Measurements from ENCODE around the gene SELENOI.
"Not testable (repeated sequence)": the region's sequence is repeated elsewhere in the genome, so short reads cannot be mapped to it uniquely, and the experiment has no call there.

SELENOI gene

GRCh38 chr2:26359886-26360473, 14.0 kb downstream of the SELENOI start:
- DNase-seq (ENCODE audit: low spot score) = no peak

DNA sequence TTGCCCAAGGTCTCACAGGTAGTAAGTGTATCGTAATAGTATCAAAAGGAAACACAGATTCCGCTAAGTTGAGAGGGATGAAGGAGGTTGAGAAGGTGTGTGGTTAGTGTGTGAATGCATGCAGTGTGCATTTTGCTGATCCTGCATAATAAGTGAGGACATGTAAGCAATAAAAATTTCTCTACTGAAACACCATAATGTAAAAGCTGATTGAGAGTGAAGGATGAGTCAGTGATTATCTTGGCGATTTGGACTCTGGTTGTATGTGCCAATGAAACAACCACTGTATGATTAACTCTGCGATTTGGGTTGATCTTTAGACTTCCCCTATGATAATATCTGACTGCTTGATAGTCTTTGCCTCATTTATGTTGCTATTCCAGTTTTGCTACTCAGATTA, 17.4 kb downstream of the SELENOI start:
- DNase-seq (ENCODE audit: low spot score) = no peak

- no peak for DNase-seq (ENCODE audit: low spot score)
Observed at GRCh38 chr2:26363958-26364357, 18.0 kb downstream of the SELENOI start.

GRCh38 chr2:26364669-26365068, 18.7 kb downstream of the SELENOI start:
- DNase-seq (ENCODE audit: low spot score) = no peak

DNA sequence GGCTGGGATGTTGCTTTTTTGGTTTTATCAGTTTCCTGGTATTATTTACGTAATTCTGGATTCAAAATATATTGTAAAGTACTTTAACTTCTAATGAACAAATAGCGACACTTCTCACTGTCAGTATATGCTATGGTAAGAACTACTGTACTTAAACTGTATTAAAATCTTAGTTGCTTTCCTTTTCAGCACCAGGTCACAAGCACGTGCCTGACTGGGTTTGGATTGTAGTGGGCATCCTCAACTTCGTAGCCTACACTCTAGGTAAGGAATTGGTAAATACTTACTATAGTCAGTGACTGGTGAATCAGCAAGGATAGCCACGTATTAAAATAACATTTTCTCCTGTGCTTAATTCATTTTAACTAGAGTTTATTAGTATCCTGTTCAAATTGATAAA, 21.0 kb downstream of the SELENOI start:
- DNase-seq (ENCODE audit: low spot score) = no peak

DNA sequence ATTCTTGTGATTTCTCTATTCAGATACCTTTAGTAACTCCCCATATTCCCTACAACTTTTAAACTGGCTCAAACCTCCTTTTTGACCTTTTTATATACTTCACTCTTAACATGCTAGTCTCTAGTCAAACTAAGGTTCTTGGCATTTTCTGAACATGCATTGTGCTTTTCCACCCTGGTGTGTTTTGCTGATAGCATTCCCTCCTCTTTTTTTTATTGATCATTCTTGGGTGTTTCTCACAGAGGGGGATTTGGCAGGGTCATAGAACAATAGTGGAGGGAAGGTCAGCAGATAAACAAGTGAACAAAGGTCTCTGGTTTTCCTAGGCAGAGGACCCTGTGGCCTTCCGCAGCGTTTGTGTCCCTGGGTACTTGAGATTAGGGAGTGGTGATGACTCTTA, 23.7 kb downstream of the SELENOI start:
- not testable (repeated sequence) for DNase-seq (ENCODE audit: low spot score)

DNA sequence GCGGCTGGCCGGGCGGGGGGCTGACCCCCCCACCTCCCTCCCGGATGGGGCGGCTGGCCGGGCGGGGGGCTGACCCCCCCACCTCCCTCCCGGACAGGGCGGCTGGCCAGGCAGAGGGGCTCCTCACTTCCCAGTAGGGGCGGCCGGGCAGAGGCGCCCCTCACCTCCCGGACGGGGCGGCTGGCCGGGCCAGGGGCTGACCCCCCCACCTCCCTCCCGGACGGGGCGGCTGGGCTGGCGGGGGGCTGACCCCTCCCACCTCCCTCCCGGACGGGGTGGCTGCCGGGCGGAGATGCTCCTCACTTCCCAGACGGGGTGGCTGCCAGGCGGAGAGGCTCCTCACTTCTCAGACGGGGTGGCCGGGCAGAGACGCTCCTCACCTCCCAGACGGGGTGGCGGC, 25.0 kb downstream of the SELENOI start:
- DNase-seq (ENCODE audit: low spot score) = not testable (repeated sequence)

GRCh38 chr2:26376799-26377198, 30.9 kb downstream of the SELENOI start:
- DNase-seq (ENCODE audit: low spot score) = no peak

GRCh38 chr2:26380281-26380680, 34.3 kb downstream of the SELENOI start:
- no peak for DNase-seq (ENCODE audit: low spot score)

DNA sequence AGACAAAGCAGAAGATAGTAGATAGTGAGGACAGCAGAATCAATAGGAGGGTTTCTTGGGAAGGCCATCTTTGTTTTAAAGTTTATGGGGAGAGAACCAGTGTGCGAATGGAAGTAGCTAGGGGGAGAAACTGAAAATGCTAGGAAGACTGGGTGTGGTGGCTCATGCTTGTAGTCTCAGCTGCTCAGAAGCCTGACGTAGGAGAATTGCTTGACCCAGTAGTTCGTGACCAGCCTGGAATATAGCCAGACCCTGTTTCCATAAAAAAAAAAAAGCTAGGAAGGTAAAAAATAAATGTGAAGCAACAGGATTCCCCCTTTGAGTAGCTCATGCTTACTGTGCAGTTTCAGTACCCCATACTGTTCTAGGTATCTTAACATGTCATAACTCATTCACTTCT, 36.6 kb downstream of the SELENOI start:
- no peak for DNase-seq (ENCODE audit: low spot score)

- no peak for DNase-seq (ENCODE audit: low spot score)
Observed at GRCh38 chr2:26384183-26384582, 38.2 kb downstream of the SELENOI start.

DNA sequence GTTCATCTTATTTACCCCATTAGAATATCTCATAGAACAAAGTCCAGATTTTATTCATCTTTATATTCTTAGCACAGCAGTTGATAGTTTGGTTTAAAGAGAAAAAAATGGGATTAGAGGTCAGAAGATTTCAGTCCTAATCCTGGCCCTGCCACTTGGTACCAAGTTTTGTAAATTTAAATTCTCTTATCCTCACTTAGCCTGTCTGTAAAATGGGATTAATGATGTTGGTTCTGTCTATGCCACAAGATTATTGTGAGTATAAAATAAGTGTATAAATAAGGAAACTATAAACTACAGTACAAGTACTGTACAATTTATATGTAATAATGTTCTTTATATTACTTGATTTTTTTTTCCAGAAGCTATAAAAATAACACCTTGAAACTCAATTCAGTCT, 38.7 kb downstream of the SELENOI start:
- DNase-seq (ENCODE audit: low spot score) = no peak

GRCh38 chr2:26387189-26387588, 41.2 kb downstream of the SELENOI start:
- no peak for DNase-seq (ENCODE audit: low spot score)

GRCh38 chr2:26394694-26395093, 48.8 kb downstream of the SELENOI start:
- DNase-seq (ENCODE audit: low spot score) = no peak

DNA sequence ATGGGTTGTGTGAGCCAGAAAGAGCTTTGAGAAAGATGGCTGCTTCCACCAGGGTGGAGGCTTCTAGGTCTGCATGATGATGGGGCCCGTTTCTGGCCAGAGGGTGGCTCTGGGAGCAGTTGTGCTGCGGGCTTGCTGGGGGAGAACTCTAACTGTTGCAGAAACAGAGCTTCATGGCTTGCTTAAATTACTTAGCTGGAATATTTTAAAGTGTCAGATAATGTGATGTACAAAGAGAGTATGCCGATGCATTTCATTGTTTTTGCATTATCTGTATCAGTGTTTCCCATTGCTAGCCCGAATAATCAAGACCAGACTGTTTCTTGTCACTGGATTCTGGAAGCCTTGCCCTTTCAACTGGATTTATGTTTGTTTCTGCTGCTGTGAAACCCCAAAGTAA, 49.5 kb downstream of the SELENOI start:
- DNase-seq (ENCODE audit: low spot score) = no peak

DNA sequence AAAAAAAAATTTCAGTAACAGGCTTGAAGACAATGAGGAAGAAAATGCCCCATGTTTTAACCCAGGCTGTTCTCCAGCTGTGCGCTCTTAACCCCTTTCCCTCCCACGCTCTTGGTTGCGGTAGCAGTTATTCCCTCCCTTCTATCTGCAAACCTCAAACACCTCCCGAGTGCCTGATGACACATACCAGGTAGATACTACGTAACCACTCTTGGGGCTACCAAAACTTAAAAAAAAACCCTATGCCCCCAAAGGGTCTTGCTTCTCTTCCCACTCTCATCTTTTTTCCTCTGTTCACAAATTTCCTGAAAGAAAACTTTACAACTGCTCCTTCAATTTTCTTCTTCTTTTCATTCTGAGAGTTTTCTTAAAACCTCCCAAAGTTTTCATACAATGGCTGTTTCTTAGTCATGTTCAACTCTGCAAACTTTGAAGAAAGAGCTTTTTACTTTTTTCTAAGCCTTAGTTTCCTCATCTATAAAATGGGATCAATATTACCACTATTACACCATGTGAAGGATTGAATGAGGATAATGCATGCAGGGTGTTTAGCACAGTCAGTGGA, 50.9 kb downstream of the SELENOI start:
- no peak for DNase-seq (ENCODE audit: low spot score)

GRCh38 chr2:26399771-26400376, 53.9 kb downstream of the SELENOI start:
- no peak for DNase-seq (ENCODE audit: low spot score)

GRCh38 chr2:26400723-26401122, 54.8 kb downstream of the SELENOI start:
- no peak for DNase-seq (ENCODE audit: low spot score)

- no peak for DNase-seq (ENCODE audit: low spot score)
Observed at GRCh38 chr2:26401739-26402541, 56.0 kb downstream of the SELENOI start, which contains the start of gene DRC1. Gene DRC1, plus strand, starts transcription at chr2:26401920. Its CDS starts 70 bp downstream, at chr2:26401990.

DNA sequence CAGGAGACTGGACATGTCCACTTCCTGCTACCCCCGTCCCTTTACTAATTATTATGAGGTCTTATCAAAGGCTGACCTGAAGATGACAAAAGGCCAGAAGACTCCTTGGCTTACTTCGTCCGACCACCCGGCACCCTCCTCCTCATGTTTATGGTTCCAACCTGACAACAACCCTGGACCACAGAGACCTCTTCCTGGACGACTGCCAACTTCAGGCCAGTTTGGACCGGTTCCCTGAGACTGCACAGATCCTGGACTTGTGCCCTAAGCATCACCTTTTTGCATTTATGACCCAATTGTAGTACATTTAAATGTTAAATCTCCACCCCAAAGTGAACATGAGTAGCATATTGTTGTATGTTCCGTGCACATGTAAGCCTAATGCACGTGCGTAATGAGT, 61.6 kb downstream of the SELENOI start:
- DNase-seq (ENCODE audit: low spot score) = no peak

DNA sequence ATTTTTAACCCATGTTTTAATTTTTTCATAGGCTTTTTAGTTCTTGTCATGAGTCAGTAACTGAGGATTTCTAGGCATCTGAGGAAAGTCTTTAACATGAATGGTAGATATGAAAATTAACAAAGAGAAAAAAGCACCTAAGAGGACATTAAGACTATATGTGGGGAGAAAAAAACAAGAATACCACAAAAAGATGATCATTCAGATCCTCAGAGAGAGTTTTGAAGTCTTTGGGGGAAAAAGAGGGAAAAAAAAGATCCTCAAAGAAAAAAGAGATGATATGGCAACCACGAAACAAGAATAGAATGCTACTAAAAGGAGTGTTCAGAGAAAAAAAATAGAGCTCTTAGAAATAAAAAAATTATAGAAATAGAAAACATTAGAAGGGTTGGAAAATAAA, 63.8 kb downstream of the SELENOI start:
- no peak for DNase-seq (ENCODE audit: low spot score)

DNA sequence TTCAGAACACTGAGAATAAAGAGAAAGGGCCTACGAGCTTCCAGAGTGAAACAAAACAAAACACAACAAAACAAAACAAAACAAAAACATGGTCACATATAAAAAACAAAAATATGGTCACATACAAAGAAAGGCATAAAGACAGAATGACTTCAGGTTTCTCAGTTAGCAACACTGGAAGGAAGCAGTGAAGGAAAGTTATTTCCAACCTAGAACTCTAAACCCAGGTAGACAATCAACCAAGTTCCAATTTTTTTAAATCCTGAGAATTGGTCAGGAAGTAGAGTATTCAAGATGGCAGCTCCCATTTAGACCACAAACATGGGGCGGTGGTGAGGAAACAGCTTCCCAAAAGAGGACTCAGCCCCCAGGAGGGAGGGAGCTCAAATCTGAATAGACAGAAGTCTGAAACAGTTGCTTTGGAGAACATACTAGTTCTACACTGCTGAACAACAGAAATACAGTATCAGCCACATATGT, 64.9 kb downstream of the SELENOI start:
- no peak for DNase-seq (ENCODE audit: low spot score)

DNA sequence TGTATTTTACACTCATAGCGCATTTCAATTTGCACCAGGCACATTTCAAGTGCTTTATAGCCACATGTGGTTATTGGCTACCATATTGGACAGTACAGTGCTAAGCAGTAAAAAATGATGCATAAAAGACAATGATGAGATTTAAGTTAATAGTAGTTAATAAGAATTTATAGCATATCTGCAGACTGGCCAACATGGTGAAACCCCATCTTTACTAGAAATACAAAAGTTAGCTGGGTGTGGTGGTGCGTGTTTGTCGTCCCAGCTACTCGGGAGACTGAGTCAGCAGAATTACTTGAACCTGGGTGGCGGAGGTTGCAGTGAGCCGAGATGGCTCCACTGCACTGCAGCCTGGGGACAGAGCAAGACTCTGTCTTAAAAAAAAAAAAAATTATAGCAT, 65.5 kb downstream of the SELENOI start:
- no peak for DNase-seq (ENCODE audit: low spot score)
